ENCODE data around the gene NDEL1.

NDEL1 gene

GRCh38 chr17:8442310-8442709 is 6.6 kb downstream of the NDEL1 start:
- Mint-ChIP-seq H3K9me3 (no peaks in the 10 kb centered on the region), H3K4me1 (peaks cover 19% of the 10 kb centered on the region)

GRCh38 chr17:8443756-8444155 is 8.1 kb downstream of the NDEL1 start:
- peaks cover 12% of the 10 kb centered on the region for H3K4me1 Mint-ChIP-seq
- no peaks in the 10 kb centered on the region for H3K9me3 Mint-ChIP-seq
- H3K36me3 Mint-ChIP-seq (ENCODE audit: low read depth) = peaks cover 52% of the 10 kb centered on the region
- no peaks in the 10 kb centered on the region for H3K27me3 Mint-ChIP-seq (ENCODE audit: low read depth)
- H3K27ac Mint-ChIP-seq = no peak overlapping the region
- H3K4me3 Mint-ChIP-seq = no peak overlapping the region
- TF ChIP-seq CTCF (IDR thresholded peaks at IDR 0.05; ENCODE audit: unreplicated experiment in 3 of 3) = no peak

More at GRCh38 chr17:8442310-8442709, 6.6 kb downstream of the NDEL1 start:
- Mint-ChIP-seq H3K27ac (no peak overlapping the region), H3K36me3 (ENCODE audit: low read depth) (peaks cover 40% of the 10 kb centered on the region), H3K27me3 (ENCODE audit: low read depth) (no peaks in the 10 kb centered on the region), H3K4me3 (no peak overlapping the region)
- no peak for TF ChIP-seq CTCF (IDR thresholded peaks at IDR 0.05; ENCODE audit: unreplicated experiment in 3 of 3)

- Mint-ChIP-seq H3K9me3 (no peaks in the 10 kb centered on the region), H3K36me3 (ENCODE audit: low read depth) (peaks cover 57% of the 10 kb centered on the region), H3K27ac (no peak overlapping the region), H3K4me1 (peaks cover 12% of the 10 kb centered on the region), H3K4me3 (no peak overlapping the region), H3K27me3 (ENCODE audit: low read depth) (no peaks in the 10 kb centered on the region)
- TF ChIP-seq CTCF (IDR thresholded peaks at IDR 0.05; ENCODE audit: unreplicated experiment in 3 of 3) = no peak
Observed at GRCh38 chr17:8444494-8444893, 8.8 kb downstream of the NDEL1 start.

- no peaks in the 10 kb centered on the region for H3K9me3 Mint-ChIP-seq
- no peaks in the 10 kb centered on the region for H3K27me3 Mint-ChIP-seq (ENCODE audit: low read depth)
- no peak overlapping the region for H3K4me3 Mint-ChIP-seq
- peaks cover 59% of the 10 kb centered on the region for H3K36me3 Mint-ChIP-seq (ENCODE audit: low read depth)
- no peak overlapping the region for H3K27ac Mint-ChIP-seq
- TF ChIP-seq CTCF (IDR thresholded peaks at IDR 0.05; ENCODE audit: unreplicated experiment in 3 of 3) = no peak
- H3K4me1 Mint-ChIP-seq = peaks cover 12% of the 10 kb centered on the region
Observed at GRCh38 chr17:8445536-8445935, 9.9 kb downstream of the NDEL1 start.

- TF ChIP-seq CTCF (IDR thresholded peaks at IDR 0.05; ENCODE audit: unreplicated experiment in 3 of 3) = no peak
- Mint-ChIP-seq H3K36me3 (ENCODE audit: low read depth) (peaks cover 71% of the 10 kb centered on the region), H3K9me3 (no peaks in the 10 kb centered on the region), H3K27me3 (ENCODE audit: low read depth) (no peaks in the 10 kb centered on the region), H3K4me3 (no peak overlapping the region), H3K4me1 (no peaks in the 10 kb centered on the region), H3K27ac (no peak overlapping the region)
Observed at GRCh38 chr17:8447799-8448198, 12.1 kb downstream of the NDEL1 start.

GRCh38 chr17:8448310-8448709 is 12.6 kb downstream of the NDEL1 start:
- H3K27ac Mint-ChIP-seq = no peak overlapping the region
- TF ChIP-seq CTCF (IDR thresholded peaks at IDR 0.05; ENCODE audit: unreplicated experiment in 3 of 3) = no peak
- peaks cover 74% of the 10 kb centered on the region for H3K36me3 Mint-ChIP-seq (ENCODE audit: low read depth)
- no peak overlapping the region for H3K4me3 Mint-ChIP-seq
- H3K4me1 Mint-ChIP-seq = no peaks in the 10 kb centered on the region
- H3K27me3 Mint-ChIP-seq (ENCODE audit: low read depth) = no peaks in the 10 kb centered on the region
- H3K9me3 Mint-ChIP-seq = no peaks in the 10 kb centered on the region
